Hematopoietic multipotent progenitor cell (in vitro differentiated cells): ENCODE results near the gene MCCD1. TPM values are rescaled to one million over a fixed set of nuclear protein-coding genes. Genes with fewer than 3 reads are reported as not detected.

Source experiments
- DNase-seq, 3 donors: peaks; one replicate each; pipeline ENCODE4 v3.0.0-alpha.2; 2011 to 2015; ENCODE audit warnings: low read depth in 2 of 3, low spot score in 2 of 3
- total RNA-seq: library from RNA; depleted of rRNA; stranded (reverse); fragments of >200 nt; gene quantifications from one replicate; pipeline ENCODE4 v1.2.3, GENCODE V29; 2012

The MCCD1 gene
- total RNA-seq, 1 donor: not detected

GRCh38 chr6:31541059-31541657, 12.4 kb downstream of the MCCD1 start:
- DNase-seq: peak in 2 of 3 donors; percentile 56 to 73

- DNase-seq: peak; percentile 90 to 99 (median 97)
These were observed 13.1 kb downstream of the MCCD1 start, which contains the start of gene DDX39B for GRCh38 chr6:31541658-31542521. Gene DDX39B, minus strand, starts transcription at chr6:31542003. Its CDS starts 1,471 bp downstream, at chr6:31540532.

- DNase-seq: no peak
These were observed 14.9 kb downstream of the MCCD1 start for GRCh38 chr6:31543639-31544038.

- no peak for DNase-seq
These were observed 15.9 kb downstream of the MCCD1 start for GRCh38 chr6:31544676-31545075.

DNA sequence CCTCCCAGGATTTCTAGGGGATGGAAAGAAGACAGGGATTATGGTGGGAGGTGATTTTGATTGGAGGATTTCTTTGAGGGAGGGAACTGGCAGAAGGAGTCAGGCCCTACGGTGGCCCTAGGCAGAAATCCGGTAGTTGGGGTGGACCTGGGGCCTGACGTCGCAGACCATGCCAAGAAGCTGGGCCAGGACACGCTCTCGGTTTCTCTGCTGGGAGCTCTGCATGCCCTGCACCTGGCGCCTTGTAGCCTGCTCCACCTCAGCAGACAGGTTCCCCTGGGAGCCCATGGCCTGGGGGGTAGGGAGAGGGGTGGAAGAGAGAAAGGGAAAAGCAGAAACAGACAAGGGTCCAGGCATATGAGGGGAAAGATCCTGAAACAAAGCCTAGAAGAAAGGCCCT, 16.5 kb downstream of the MCCD1 start:
- no peak for DNase-seq

GRCh38 chr6:31546339-31546957, 17.7 kb downstream of the MCCD1 start, which contains the start of gene ATP6V1G2:
Gene ATP6V1G2, minus strand, starts transcription at chr6:31546608. Its CDS starts 49 bp downstream, at chr6:31546559.
- peak; percentile 57 to 87 (median 85) for DNase-seq

- DNase-seq: peak; percentile 78 to 95 (median 93)
These were observed 18.4 kb downstream of the MCCD1 start, which contains the start of gene NFKBIL1 for GRCh38 chr6:31546958-31547726. Gene NFKBIL1, plus strand, starts transcription at chr6:31547608. Its CDS starts 87 bp downstream, at chr6:31547695.

DNA sequence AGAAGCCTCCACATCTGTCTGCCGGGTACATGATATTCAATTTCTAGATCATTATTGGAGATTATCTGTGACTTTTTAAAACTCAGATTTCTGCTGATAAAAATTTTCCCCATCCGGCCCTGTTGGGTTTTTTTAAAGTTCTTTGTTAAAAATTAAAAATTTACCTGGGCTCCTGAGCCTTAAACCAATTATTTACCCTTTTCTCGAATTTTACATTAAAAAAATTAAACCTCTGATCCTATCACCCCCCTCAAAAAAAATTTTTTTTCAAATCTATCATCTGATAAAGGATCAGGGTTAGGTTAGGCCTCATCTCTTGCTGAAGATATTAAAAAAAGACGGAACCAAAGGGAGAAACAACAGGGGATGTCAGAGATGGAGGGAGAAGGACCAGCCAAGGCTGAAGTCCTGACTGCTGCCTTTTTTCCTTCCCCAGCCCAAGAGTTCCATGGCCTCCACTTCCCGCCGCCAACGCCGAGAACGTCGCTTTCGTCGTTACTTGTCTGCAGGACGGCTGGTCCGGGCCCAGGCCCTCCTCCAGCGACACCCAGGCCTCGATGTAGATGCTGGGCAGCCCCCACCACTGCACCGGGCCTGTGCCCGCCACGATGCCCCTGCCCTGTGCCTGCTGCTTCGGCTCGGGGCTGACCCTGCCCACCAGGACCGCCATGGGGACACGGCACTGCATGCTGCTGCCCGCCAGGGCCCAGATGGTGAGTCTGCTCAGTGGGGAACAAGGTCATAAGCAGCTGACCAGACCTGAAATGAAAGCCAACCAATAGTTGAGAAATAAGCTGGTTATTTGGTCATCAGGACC, 19.2 kb downstream of the MCCD1 start:
- no peak for DNase-seq

DNA sequence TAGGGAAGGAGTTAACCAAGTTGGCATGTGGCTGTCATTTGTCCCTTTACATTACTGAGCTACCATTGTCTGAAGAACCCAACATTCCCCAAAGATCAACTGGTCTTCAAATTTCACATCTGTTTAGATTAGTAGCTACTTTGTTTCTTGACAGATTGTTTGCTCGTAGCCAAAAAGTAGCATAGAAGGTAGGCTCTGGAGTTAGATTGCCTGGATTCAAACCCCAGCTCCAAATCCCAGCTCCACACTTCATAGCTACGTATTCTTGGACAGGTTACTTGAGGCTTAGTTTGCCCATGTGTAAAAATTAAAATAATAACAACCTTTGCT, 19.7 kb downstream of the MCCD1 start:
- DNase-seq: no peak

- peak in 2 of 3 donors; percentile 81 to 90 for DNase-seq
These were observed 22.6 kb downstream of the MCCD1 start for GRCh38 chr6:31551371-31551770.

- no peak for DNase-seq
These were observed 27.5 kb downstream of the MCCD1 start for GRCh38 chr6:31556307-31556706.

DNA sequence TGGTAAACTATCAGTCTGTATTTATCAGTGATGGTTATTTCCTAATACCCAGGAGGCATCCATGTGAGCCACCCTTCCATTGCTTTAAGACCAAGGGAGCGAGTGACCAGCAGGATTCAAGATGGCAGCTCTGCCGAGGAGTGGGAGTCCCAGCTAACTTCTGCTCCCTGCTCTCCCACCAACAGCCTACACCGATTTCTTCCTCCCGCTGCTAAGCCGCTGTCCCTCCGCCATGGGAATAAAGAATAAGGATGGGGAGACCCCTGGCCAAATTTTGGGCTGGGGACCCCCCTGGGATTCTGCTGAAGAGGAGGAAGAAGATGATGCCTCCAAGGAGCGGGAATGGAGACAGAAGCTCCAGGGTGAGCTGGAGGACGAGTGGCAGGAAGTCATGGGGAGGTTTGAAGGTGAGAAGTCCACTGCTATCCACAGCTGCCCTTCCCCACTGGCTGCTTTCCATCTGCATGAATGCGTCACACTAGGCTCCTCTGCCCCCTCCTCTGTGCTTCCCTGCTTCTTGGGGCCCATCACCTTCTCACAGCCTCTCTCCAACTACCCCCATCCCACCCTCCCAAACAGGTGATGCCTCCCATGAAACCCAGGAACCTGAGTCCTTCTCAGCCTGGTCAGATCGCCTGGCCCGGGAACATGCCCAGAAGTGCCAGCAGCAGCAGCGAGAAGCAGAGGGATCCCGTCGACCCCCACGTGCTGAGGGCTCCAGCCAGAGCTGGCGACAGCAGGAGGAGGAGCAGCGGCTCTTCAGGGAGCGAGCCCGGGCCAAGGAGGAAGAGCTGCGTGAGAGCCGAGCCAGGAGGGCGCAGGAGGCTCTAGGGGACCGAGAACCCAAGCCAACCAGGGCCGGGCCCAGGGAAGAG, 28.9 kb downstream of the MCCD1 start:
- DNase-seq: no peak

DNA sequence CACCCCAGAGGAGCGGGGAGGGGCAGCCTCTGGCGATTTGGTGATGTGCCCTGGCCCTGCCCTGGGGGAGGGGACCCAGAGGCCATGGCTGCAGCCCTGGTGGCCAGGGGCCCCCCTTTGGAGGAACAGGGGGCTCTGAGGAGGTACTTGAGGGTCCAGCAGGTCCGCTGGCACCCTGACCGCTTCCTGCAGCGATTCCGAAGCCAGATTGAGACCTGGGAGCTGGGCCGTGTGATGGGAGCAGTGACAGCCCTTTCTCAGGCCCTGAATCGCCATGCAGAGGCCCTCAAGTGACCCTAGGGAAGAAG, 29.5 kb downstream of the MCCD1 start:
- DNase-seq: no peak

DNA sequence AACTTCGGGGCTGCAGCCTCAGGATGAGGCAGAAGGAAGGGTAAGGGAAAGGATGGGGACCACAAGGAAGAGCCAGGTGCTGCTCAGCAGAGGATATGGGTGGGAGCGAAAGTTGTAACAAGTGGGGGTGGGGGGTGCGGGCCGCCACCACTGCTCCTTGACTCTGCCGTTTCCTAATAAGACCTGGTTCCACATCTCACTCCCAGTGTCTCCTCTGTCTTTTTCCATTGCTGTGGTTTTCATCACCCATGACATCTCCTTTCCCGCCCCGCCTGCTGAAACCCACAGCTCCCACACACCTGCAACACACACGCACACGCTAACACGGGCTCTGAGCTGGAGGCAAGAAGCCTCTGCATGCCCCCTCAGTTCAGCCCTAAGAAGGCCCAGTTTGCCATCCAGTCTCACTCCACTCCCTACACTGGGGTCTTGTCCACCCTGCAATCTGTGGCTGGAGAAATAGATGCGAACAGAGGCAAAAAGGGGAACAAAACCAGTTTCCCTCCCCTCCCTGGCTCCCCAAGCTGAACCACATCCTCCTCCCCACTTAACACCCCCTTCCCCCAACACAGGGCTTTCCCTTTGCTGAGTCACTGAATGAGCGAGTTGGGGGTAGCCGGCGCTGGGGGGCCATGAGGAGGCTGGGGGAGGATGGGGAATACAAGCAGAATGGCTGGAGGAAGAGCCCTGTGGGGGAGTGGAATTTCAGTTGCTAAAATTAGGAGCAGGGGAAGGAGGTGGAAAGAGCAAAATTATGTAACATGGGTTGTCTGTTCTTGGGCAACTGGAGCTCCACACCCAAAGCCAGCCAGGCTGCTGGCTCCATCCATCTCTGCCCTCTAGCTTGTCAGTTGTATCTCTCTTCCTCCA, 30.1 kb downstream of the MCCD1 start:
- DNase-seq: peak in 2 of 3 donors; percentile 90 to 94

GRCh38 chr6:31559606-31559957, 30.8 kb downstream of the MCCD1 start:
- DNase-seq: no peak

GRCh38 chr6:31559958-31560696, 31.4 kb downstream of the MCCD1 start:
- peak in 2 of 3 donors; percentile 77 to 79 for DNase-seq

DNA sequence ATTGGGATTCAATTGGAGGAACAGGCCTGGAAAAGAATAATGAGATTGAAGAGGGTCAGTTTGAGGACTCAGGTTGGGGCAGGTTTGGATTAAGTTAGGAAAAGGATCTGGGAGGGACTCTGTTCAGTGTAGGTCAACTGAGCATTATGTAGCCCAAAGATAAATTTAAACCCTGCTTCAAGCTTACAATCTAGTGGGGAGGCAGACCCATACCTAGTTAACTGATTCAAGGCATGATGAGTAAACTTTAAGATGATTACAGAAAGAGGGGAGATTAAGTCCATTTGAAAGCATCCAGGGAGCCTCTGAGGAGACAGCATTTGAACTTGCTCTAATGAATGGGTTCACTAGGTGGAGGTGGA, 31.9 kb downstream of the MCCD1 start:
- no peak for DNase-seq
